HUDEP-2 (cell line): ENCODE results near the gene SPINK4.
A peak's percentile ranks its signal among the peaks of the same experiment; 100 is the strongest.

Source experiments
- DNase-seq, 76 experiments: peaks; one replicate each; lab custom pipeline; 2025; ENCODE audit not compliant: unreplicated experiment in 76 of 76; lab: John Stamatoyannopoulos, UW

The SPINK4 gene

GRCh38 chr9:33255471-33255870 lies 15.5 kb downstream of the SPINK4 start:
- no peak for DNase-seq

- no peak for DNase-seq
Observed at GRCh38 chr9:33256236-33256635, 16.3 kb downstream of the SPINK4 start.

GRCh38 chr9:33257276-33257675 lies 17.3 kb downstream of the SPINK4 start:
- DNase-seq: no peak

- DNase-seq: peak in 3 of 76 experiments; percentile 1 to 13 (median 6)
Observed at GRCh38 chr9:33260372-33260771, 20.4 kb downstream of the SPINK4 start.

- peak in 13 of 76 experiments; percentile 5 to 37 (median 23) for DNase-seq
Observed at GRCh38 chr9:33263131-33264002, 23.4 kb downstream of the SPINK4 start.

GRCh38 chr9:33264003-33264472 lies 24.1 kb downstream of the SPINK4 start:
- DNase-seq: peak in 21 of 76 experiments; percentile 4 to 61 (median 31)

- peak in 75 of 76 experiments; percentile 71 to 99 (median 98) for DNase-seq
Observed at GRCh38 chr9:33264473-33265177, 24.7 kb downstream of the SPINK4 start, which contains the start of the genes BAG1 and CHMP5. Gene BAG1 (minus strand): TSS chr9:33264708. Gene CHMP5 (plus strand): TSS chr9:33265049. CDS start chr9:33265079, 30 bp downstream.

GRCh38 chr9:33265211-33265865 lies 25.4 kb downstream of the SPINK4 start:
- DNase-seq: peak in 1 of 76 experiments; percentile 2

- no peak for DNase-seq
Observed at GRCh38 chr9:33267151-33267767, 27.3 kb downstream of the SPINK4 start.

- DNase-seq: no peak
Observed at GRCh38 chr9:33270146-33270545, 30.2 kb downstream of the SPINK4 start.

- peak in 18 of 76 experiments; percentile 2 to 59 (median 21) for DNase-seq
Observed at GRCh38 chr9:33272061-33272460, 32.1 kb downstream of the SPINK4 start.

- DNase-seq: no peak
Observed at GRCh38 chr9:33273266-33273971, 33.5 kb downstream of the SPINK4 start.

- no peak for DNase-seq
Observed at GRCh38 chr9:33273972-33274328, 34.0 kb downstream of the SPINK4 start.

GRCh38 chr9:33277484-33277883 lies 37.5 kb downstream of the SPINK4 start:
- no peak for DNase-seq

- DNase-seq: no peak
Observed at GRCh38 chr9:33285502-33285901, 45.5 kb downstream of the SPINK4 start.

GRCh38 chr9:33287087-33287490 lies 47.1 kb downstream of the SPINK4 start:
- DNase-seq: peak in 60 of 76 experiments; percentile 4 to 75 (median 38)

- no peak for DNase-seq
Observed at GRCh38 chr9:33288235-33288634, 48.3 kb downstream of the SPINK4 start.

- DNase-seq: no peak
Observed at GRCh38 chr9:33288828-33289483, 49.0 kb downstream of the SPINK4 start.

- DNase-seq: peak in 19 of 76 experiments; percentile 2 to 46 (median 11)
Observed at GRCh38 chr9:33289496-33289895, 49.5 kb downstream of the SPINK4 start.
